Endometrial microvascular endothelial cells (primary cell): ENCODE results near the gene MYBPC2. TPM values are rescaled to one million over a fixed set of nuclear protein-coding genes. Genes with fewer than 3 reads are reported as not detected.

ENCODE experiments used
- in situ Hi-C: cut with HindIII; loops from 2 replicates; pipeline ENCODE4 v1.10.0; 2017; ENCODE audit warnings: low sequenced_read_pairs, low pct_unique_long_range_greater_than_20kb; ENCODE audit errors: inconsistent ontology term
- total RNA-seq: library from RNA; depleted of rRNA; stranded (reverse); fragments of >200 nt; gene quantifications from one replicate; pipeline ENCODE4 v1.2.3, GENCODE V29; 2015; ENCODE audit errors: inconsistent ontology term

Gene MYBPC2
- total RNA-seq, 1 donor from 2014 or later, result not detected

- in situ Hi-C loops, result no loop called here
Measured at GRCh38 chr19:50406156-50406820, 26.4 kb upstream of the MYBPC2 start.

- in situ Hi-C loops, result no loop called here
Measured at GRCh38 chr19:50406829-50407228, 25.9 kb upstream of the MYBPC2 start.

DNA sequence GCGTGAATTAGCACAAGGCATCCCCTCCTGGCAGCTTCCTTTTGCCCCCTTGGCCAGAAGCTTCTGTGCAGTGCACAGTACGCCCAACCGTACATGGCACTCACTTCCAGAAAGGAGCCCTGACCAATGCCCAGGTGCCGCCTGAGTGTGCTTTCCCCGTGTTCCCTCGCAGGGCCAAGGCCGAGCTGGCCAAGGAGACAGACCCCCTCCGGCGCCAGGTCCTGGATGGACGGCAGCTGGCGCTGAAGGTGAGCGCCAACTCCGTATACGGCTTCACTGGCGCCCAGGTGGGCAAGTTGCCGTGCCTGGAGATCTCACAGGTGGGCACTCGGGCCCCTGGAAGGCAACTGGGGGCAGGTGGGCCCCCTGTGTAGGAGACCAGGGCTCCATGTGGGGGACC lies 23.3 kb upstream of the MYBPC2 start:
- in situ Hi-C loops, result no loop called here

DNA sequence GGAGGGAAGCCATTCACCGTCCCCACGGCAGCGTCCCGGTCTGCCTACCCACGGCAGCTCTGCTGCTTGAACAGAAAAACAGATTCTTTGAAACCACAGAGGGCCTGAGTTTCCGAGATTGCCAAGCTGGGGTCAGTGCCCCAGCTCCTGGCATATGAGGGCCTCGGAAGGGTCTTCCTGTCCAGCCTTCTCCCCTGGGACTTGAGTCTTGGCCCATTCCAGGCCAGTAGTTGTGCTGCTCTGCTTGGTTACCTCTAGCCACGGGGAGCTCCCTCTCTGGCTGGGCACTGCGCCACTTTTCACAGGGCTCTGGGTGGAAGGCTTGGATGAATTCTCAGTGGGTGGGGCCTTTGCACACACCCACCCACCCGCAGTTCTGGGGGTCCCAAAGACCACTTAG lies 22.6 kb upstream of the MYBPC2 start:
- in situ Hi-C loops, result no loop called here

DNA sequence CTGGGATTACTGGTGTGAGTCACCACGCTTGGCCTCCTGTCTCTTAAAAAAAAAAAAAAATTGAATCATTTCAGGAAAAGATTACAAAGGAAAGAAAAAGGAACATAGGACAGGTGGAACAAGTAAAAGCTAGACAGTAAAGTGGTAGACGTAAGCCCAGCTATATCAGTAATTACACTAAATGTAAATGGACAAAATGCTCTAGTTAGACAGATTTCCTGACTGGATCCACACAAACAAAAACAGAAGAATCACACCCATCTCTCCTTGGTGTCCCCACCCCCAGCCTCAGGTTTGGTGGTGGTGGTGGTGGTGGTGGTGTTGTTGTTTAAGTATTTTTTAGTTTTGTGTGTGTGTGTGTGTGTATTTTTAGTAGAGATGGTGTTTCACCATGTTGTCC lies 20.3 kb upstream of the MYBPC2 start:
- in situ Hi-C loops, result no loop called here

DNA sequence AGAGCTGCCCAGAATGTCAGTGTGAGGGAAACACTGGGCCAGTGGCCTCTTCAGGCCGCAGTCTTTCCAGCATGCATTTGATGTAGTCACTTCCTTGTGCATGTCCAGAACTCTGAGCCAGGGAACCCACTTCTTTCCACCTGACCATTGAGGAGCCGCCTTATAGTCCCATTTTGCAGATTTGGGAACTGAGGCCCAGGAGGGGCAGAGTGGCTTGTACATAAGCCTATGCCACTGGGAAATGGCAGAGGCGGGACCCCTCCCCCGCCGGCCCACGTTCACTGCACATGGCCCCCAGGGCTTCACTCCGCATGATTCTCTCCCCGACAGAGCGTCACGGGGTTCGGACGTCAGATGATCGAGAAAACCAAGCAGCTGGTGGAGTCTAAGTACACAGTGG lies 19.6 kb upstream of the MYBPC2 start:
- in situ Hi-C loops, result no loop called here

GRCh38 chr19:50413531-50413930 lies 19.2 kb upstream of the MYBPC2 start:
- in situ Hi-C loops, result no loop called here

- in situ Hi-C loops, result no loop called here
Measured at GRCh38 chr19:50414864-50415660, 17.6 kb upstream of the MYBPC2 start.

DNA sequence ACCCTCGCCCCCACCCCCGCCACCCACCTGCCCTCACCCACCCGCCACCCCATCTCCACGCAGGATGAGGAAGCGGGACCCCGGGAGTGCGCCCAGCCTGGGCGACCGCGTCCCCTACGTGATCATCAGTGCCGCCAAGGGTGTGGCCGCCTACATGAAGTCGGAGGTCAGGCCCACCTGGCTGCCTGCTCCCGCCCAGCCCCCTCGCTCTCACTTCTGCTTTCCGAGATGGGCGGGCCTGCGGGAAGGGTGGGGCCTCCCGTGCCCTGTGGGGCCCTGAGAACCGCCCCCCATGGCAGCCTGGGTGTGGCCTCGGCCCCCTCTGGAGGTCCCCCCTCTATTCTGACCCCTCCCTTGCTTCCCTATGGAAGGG lies 17.0 kb upstream of the MYBPC2 start:
- in situ Hi-C loops, result no loop called here

DNA sequence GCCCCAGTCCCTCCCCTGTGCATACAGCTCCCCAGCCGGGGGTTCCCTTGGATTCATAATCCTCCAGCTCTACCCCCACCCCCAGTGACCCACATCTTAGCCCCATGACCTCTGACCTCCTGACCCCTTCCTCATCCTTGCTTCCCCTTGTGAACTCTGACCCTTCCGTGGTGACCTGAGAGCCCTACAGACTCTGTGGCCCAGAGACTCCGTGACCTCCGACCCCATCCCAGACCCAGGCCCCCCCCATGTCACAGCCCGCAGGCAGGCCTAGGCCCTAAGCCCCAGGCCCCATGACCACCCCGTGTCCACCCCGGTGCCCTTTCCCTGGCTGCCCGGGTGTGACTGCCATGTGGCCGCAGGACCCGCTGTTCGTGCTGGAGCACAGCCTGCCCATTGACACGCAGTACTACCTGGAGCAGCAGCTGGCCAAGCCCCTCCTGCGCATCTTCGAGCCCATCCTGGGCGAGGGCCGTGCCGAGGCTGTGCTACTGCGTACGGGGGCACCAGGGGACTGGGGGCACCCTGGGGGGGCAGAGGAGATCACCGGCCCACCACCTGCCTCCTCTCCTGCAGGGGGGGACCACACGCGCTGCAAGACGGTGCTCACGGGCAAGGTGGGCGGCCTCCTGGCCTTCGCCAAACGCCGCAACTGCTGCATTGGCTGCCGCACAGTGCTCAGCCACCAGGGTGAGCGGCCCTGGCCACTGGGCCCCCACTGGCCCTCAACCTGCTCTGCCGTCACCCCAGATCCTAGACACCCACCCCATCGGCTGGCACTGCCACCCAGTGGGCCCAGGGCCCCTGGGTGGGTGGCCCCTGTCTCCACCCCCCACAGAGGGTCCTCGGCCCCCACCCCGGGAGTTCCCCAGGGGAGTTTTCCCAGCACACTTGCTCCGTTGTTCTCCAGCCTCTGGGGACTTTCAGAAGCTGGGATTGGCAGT lies 16.4 kb upstream of the MYBPC2 start:
- in situ Hi-C loops, result no loop called here

DNA sequence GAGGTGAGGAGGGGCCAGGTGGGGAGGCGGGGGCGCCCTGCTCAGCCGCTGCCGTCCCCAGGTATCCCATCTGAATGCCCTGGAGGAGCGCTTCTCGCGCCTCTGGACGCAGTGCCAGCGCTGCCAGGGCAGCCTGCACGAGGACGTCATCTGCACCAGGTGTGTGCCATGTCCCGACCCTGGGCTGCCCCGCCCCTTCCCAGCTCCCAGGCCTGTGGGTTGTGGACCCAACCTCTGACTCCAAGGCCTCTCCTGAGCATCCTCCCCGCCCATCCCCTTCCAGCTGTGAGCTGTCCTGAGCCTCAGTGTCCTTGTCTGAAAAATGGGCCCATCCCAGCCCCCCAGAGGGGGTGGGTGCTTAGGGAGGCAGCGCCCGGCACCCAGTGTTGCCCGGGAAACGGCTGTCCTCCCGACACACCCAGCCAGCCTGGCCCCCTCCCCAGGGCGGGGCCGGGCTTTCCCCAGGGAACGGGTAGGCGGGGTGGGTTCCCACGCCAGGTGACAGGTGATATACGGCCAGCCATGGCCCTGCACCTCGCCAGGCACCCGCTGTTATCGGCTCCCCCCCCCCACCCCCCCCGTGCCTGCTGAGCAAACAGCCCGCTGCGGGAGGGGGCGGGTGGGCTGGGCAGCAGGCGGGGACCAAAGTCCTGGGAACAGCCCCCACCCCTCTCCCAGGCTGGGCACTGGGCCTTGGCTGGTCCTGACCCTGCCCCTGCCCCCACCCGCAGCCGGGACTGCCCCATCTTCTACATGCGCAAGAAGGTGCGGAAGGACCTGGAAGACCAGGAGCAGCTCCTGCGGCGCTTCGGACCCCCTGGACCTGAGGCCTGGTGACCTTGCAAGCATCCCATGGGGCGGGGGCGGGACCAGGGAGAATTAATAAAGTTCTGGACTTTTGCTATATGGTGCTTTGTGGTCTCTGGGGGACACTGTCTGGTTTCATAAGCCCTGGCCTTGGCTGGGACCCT lies 15.3 kb upstream of the MYBPC2 start:
- in situ Hi-C loops, result no loop called here

- in situ Hi-C loops, result no loop called here
Measured at GRCh38 chr19:50418176-50419021, 14.3 kb upstream of the MYBPC2 start, which contains the start of gene SPIB. Gene SPIB (plus strand): TSS chr19:50418938. CDS start chr19:50418963, 25 bp downstream.

GRCh38 chr19:50419022-50419579 lies 13.6 kb upstream of the MYBPC2 start:
- in situ Hi-C loops, result no loop called here

GRCh38 chr19:50419580-50420035 lies 13.1 kb upstream of the MYBPC2 start:
- in situ Hi-C loops, result no loop called here

- in situ Hi-C loops, result no loop called here
Measured at GRCh38 chr19:50420127-50420526, 12.6 kb upstream of the MYBPC2 start.

GRCh38 chr19:50420808-50421207 lies 11.9 kb upstream of the MYBPC2 start:
- in situ Hi-C loops, result no loop called here
